Stimulated activated CD4-positive, alpha-beta T cell treated with anti-CD3 and anti-CD28 coated beads, TNF-alpha, amount 100 ng/mL, for 1 hour (primary cell): ENCODE data around the gene ZNF217.
"Not testable (repeated sequence)": the region's sequence is repeated elsewhere in the genome, so short reads cannot be mapped to it uniquely, and the experiment has no call there.

Experiments used
- DNase-seq, 3 donors: peaks; one replicate each; pipeline ENCODE4 v3.0.0-alpha.2; 2020; ENCODE audit warnings: low read depth in 3 of 3, low spot score in 1 of 3

Gene ZNF217

GRCh38 chr20:53584550-53584913, 9.1 kb downstream of the ZNF217 start:
- DNase-seq = not testable (repeated sequence)

- not testable (repeated sequence) for DNase-seq
Observed at GRCh38 chr20:53583660-53584549, 9.7 kb downstream of the ZNF217 start.

DNA sequence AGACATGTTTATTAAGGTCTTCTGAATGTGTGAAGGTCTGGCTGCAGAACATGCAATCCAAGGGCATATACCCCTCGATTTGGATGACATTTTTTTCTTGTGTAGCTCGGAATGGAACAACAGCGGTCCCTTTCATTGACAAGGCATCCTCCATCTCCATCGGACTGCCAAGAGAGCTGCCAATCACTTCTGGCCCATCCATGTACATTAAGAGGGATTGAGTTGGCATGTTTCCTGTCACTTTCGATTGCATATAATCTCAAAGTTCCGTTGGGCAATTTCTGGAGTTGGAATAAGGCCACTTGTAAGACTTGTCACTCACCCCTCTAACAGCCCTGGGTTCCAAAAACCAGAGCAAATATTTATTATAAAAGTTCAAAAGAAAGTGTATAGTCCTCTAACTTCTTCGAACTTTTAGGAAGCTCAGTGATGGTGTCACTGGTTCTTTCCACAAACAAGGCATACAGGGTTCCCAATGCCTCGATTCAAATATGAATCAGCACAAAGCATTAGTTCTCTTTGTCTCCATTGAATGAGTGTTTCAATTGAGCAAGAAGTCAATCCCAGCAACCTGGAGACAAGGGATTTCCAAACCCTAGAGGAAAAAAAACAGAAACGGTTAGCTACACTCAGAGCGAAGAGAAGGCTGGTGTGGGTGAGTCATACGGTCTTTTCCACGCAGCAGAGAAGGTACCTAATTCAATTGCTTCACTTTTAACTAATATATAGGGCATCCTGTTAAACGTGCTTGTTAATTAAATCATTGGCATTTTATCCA, 10.9 kb downstream of the ZNF217 start:
- DNase-seq = peak in 1 of 3 donors; percentile 18

DNA sequence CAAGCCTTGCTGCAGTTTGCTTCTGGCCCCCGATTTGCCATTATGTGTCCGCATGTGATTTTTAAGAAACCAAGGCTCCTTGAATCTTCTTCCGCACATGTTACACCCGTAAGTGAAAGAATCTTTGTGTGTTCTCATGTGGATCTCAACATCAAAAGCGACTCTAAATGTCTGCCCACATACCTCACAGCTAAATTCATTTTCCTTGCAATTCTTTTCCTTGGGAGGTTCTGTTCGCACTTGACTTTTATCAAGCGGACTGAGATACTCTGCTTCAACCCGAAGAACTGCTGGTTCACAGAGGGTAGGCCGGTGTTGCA, 11.4 kb downstream of the ZNF217 start:
- DNase-seq = no peak

DNA sequence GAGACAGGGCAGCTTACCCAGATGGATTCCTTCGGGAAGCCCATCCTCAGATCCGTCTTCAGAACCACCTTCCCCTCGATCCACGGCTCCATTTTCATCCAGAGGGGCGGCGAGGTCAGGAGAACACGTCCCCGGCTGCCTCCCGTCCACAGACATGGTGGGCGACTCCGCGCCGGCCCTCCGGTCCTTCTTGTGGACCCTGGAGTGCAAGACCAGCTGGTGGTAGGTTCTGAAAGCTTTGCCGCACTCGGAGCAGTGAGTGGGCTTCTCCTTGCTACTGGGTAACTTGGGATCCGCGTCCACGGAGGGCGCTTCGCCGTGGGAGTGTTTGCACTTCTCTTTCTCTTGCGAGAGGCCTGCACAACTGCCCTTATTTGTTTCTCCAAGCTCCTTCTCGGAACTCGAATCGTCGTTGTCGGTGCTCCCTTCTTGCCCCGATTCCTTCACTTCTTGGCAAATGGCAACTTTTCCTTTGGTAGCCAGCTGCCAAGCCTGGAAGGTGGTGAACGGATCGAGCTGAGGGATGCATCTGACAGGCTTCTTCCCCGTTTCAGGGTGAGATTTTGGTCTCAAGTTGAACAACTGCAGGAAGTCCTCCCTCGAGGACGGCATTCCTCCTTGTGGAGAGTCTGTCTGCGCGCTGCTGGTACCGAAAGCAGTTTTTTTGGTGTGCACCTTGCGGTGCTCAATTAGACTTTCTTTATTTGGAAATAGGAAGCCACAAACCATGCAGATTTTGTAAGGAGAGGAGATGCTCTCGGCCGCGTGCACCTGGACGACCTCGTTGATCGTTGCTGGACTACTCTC, 12.0 kb downstream of the ZNF217 start:
- no peak for DNase-seq

- DNase-seq = no peak
Observed at GRCh38 chr20:53580376-53581111, 13.1 kb downstream of the ZNF217 start.

DNA sequence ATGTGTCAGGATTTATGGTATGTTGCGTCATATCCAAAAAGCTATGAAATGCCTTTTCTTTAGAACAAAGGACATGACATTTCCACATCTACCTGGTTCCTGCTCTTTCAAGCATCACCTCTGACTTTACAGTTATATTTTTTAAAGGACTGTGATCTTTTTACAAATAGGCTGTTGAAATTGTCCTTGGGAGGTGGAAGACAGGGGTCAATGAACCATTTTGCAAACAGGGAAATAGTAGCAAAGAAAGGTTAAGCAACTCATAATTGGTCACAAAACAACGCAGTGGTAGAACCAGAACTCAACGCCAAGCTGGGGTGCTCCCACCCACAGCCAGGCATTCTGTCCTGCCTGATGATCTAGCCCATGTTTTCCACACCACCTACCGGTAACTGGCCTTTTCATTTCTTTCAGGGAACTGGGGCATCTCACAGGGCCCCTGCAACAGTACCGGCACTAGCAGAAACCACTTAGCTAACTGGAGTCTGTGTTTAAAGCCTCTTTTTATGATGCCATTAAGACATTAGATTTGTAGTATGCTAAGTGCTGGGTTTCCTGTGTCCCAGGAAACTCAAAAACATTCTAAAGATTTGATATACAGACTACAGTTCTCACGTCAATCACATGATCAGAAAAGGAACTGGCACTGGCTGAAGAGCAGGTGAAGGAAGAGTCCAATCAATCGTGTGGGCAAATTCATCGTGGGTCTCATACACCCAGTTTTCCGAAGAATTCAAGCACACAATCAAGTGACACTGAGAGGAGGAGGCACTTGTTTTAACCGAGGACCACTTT, 13.9 kb downstream of the ZNF217 start:
- no peak for DNase-seq

GRCh38 chr20:53579266-53579580, 14.4 kb downstream of the ZNF217 start:
- no peak for DNase-seq

DNA sequence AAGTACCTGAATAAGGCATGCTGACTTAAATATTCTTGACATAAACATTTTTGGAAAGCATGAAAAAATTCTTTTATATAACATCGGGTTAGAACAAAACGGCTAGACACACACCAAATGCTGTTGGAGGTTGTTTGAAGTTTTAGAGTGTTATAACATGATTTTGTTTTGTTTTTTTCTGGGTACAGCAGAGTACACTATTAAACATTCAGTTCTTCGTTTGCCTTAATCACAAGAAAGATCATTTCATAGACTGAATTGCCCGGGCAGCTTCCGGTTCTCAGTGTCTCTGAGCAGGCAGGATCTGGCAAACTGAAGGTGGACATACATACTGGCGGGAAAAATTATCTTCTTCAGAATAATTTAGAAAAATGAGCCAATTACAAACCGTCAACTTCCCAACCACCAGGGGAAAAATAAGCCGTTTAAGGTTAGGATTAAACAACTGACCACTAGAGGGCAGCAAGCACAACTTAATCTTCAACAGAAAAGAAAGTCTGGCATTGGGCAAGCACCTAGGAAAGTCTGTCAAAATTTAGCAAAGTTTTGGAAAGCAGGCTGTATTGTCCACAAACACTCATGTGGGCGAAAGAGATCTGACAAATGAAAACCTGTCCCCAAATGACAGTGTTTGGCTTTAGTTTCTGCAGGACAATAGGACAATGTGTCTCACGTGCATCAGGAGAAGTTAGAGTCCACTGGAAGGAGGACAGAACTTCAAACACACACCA, 15.0 kb downstream of the ZNF217 start:
- DNase-seq = peak in 1 of 3 donors; percentile 22

- no peak for DNase-seq
Observed at GRCh38 chr20:53576586-53577318, 16.9 kb downstream of the ZNF217 start.

DNA sequence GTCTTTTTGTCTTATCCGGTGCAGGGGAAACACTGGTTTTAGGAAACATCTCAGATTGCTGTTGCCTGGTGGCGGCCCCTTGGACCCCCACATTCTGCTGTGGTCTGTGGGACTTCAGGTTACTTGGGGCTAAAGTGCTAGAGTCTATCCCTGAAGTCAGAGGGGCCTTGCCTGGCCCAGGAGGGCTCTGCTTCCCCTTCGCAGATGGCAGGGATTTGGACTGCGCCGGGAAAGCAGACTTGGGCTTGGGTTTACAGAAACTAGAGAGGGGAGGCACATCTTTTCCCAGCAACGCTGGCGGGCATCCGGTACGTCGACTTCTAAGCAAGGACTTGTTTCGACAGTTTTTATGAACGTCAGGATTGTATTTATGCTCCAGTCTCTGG, 17.5 kb downstream of the ZNF217 start:
- DNase-seq = no peak

- no peak for DNase-seq
Observed at GRCh38 chr20:53575481-53576194, 18.0 kb downstream of the ZNF217 start.

DNA sequence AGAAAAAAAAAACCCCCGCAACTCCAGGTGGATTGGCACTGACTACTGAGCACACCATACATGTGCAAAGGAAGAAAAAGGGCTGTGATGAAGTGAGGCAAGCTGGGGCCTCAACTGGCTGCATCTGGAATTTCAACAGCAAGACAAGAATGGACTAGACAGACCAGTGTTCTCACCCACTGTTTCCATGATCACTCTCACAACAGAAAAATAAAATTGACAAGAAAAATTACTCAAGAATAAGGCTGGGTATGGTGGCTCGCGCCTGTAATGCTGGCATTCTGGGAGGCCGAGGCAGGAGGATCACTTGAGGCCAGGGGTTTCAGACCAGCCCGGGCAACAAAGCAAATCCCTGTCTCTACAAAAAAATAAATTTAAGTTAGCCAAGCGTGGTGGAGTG, 18.8 kb downstream of the ZNF217 start:
- DNase-seq = no peak

DNA sequence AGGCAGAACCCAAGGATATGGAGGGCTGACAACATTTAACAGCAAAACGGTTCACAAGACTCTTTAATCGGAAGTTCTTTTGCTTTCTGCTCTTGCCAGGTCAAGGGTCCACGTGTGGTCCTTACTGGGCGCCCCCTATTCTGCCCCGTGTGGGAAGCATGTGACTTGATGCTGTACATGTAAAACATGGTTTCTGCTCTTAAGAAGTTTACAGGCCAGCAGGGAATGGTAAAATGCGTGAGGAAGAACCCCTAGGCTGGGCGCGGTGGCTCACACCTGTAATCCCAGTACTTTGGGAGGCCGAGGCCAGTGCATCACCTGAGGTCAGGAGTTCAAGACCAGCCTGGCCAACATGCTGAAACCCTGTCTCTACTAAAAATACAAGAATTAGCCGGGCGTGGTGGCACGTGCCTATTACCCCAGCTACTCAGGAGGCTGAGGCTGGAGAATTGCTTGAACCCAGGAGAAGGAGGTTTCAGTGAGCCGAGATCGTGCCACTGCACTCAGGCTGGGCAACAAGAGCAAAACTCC, 19.3 kb downstream of the ZNF217 start:
- no peak for DNase-seq

GRCh38 chr20:53571555-53572286, 21.9 kb downstream of the ZNF217 start:
- no peak for DNase-seq

DNA sequence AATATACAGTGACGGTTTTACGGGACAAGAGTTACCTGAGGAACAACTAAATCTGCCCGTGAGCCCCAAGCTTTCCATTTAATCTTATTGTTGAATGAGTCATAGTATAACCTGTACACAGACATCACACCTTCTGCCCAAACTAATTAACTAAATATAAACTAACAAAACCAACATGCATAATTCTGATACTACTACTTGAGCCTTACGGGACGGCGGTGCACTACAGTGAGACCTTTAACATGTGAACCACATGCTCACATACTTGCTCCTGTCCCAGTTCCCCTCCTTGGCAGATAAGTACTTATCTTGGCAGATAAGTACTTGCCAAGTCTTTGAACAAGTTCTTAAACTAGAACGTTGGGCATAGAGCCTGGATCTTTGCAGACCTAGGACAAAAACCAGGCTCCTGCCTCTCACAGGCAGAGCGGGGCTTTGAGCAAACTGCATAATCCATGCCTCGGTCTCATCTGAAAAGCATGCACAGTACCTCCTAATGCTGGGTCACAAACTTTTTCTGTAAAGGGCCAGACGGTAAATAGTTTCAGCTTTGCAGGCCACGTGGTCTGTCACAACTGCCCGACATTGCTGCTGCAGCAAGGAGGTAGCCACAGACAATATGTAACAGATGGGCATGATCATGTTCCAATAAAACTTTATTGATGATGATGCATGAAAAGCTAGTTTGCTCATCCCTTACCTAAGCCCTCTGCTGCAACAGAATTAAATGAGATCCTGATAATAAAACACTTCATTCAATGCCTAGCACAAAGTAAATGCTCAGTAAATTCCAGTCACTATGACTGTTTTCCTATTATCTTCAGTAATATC, 23.0 kb downstream of the ZNF217 start:
- DNase-seq = no peak
